ENCODE results near the gene RPS3.
"Not testable (repeated sequence)": the region's sequence is repeated elsewhere in the genome, so short reads cannot be mapped to it uniquely, and the experiment has no call there.

RPS3 gene

DNA sequence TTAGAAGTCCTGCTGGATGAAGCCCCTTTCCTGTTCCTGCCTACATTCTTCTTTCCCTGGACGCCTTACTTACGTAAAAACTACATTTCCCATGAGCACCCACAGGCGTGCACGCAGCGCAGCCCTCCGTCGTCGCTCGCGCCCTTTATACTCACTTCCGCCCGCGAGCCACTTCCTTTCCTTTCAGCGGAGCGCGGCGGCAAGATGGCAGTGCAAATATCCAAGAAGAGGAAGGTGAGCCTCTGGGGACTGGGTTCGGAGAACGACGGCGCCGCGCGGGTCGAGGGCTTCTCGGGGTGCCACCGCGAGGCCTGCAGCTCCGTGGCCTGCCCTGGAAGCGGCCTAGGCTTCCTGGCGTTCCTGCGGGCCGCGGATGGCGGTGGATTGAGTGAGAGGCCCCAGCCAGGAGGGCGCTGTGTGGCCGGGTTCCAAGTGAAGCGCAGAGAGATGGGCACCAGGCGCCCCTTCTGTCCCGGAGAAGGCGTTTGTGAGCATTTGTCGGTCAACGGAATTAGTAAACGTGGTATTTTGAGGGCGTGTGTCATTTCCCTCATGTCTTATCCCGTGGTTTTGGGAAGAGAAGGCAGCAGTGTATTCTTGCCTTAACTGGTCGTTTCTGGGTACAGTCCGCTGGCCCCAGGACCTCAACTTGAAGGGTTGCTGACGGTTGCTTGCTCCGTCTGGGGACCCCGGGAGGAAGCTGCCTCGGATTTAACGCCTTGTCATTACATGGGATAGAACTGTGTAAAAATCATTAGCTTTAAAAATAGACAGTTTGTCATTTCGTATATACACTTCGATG lies at the start of gene RPS3:
Gene RPS3 (plus strand): TSS at position 175 of the 802 bp plus-strand sequence. CDS start 30 bp downstream, at position 205.
- DNase-seq, result peak; percentile 88 to 89

DNA sequence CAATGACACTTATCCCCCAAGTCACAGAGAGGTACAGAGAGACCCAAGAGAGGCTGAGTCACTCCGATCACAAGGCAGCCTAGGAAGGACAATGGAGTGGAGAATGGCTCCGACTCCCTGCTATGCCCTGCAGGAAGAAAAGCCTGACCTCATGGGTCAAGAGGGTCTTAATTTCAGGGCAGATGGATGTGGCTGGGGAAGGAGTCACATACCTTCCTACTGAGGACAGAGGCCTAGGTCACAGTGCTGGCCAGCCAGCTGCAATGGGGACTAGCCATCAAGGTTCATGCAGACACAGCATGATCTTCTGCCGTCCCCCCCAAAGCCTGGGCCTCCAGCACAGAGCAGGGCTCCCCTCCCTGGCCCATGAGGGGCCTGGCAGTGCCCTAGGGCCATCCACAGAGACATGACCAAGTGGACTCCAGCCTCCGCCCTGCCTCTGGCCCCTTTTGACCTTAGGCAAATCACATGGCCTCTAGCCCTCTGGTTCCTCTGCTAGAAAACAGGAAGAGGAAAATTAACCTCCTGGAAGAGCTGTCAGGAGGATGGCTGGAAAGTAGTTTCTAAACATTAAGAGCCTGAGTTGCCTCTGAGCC lies 49.7 kb upstream of the RPS3 start:
- DNase-seq, result no peak

GRCh38 chr11:75350122-75350742 lies 49.1 kb upstream of the RPS3 start:
- no peak for DNase-seq

- peak; percentile 49 to 52 for DNase-seq
These were observed 48.4 kb upstream of the RPS3 start for GRCh38 chr11:75350743-75351540.

GRCh38 chr11:75351541-75351790 lies 47.9 kb upstream of the RPS3 start, which contains the start of gene ARRB1:
ARRB1 (minus strand) TSS chr11:75351661; CDS start chr11:75351607, 54 bp downstream.
- DNase-seq, result no peak

DNA sequence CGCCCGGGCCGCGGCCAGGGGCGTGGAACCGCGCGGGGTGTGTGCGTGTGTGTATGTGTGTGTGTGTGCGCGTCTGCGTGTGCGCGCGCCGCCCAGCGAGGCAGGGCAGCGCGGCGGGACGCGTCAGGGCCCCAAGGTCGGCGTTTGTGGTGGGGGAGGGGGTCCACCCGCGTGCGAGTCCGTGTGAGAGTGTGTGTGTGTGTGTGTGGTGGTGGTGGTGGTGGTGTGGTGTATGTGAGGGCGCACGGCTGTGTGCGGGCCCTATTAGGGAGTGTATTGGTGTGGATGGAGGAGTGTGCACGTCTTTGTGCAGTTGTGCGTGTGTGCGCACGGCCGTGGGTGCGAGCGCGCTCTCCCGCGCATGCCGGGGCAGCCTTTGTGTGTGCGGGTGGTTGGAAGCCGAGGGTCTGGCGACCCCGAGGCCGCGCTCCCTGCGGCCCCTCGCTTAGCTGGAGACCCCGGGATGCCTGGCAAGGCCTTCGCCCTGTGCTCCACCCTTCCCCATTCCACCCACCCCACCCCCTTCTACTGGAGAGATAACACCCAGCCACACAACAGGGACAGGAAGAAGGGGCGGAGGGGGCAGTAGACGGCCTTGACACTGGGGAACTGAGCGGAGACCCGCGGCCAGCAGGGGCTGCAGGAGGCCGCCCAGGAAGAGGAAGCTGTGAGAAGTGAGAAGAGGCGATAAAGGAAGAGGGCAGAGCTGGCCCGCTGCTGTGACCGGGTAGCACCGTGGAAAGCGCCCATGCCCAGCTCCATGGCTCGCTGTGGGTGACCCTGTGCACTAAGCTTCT lies 47.3 kb upstream of the RPS3 start:
- DNase-seq, result peak; percentile 57 to 63

- DNase-seq, result no peak
These were observed 46.6 kb upstream of the RPS3 start for GRCh38 chr11:75352588-75353206.

- no peak for DNase-seq
These were observed 44.3 kb upstream of the RPS3 start for GRCh38 chr11:75355051-75355450.

DNA sequence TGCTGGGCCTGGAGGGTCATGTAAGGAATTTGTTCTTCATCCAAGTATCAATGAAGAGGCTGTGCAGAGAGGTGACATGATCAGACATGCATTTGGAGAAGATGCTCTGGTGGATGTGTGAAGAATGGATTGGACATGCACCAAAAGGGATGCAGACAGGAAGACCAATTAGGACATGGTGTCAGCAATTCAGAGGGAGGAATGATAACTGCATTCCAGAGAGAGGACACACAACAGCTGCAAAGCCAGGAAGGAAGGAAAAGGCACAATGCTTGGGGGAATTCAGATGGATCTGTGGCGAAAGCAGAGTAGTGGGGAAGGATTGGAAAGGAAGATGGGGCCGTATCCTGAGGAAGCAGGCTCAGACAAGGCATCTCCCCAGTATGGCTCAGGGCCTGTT lies 42.7 kb upstream of the RPS3 start:
- no peak for DNase-seq

GRCh38 chr11:75362285-75362684 lies 37.0 kb upstream of the RPS3 start:
- DNase-seq, result not testable (repeated sequence)

DNA sequence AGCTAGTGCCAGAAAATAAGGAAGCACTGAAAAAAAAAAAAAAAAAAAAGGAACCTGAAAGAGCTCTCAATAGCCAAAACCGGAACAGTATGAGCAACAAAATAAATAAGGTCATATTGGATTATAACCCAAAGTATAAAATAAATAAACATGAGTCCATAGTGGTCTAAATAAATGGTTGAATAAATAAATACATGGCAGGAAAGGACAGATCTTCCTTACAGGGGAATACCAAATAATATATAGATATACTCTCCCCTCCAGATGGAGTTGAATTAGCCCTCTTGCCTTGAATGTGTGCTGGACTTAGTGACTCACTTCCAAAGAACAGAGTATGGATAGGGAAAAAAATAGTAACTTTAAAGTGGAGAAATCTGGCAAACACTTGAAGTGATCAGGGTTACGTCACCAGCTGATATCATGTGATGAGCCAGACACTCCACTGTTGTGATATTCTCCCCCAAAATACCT lies 33.6 kb upstream of the RPS3 start:
- no peak for DNase-seq

DNA sequence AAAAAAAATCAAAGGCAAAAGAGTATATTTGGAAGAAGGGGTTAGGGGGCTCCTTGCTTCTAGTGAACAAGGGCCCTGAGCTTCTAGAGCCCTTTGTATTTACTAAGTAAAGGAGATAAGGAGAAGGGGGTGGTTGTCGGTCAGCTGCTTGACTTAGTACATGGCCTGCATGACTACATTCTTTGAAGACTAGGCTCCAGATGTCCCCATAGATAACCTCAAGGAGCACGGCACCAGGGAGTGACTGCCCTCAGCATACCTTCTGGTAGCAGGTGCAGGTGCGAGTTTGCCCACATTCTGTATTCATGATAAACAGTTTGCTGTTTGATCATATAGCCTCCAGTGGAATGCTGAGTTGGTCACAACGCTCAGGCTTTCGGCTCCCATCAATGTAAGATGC lies 32.5 kb upstream of the RPS3 start:
- not testable (repeated sequence) for DNase-seq

DNA sequence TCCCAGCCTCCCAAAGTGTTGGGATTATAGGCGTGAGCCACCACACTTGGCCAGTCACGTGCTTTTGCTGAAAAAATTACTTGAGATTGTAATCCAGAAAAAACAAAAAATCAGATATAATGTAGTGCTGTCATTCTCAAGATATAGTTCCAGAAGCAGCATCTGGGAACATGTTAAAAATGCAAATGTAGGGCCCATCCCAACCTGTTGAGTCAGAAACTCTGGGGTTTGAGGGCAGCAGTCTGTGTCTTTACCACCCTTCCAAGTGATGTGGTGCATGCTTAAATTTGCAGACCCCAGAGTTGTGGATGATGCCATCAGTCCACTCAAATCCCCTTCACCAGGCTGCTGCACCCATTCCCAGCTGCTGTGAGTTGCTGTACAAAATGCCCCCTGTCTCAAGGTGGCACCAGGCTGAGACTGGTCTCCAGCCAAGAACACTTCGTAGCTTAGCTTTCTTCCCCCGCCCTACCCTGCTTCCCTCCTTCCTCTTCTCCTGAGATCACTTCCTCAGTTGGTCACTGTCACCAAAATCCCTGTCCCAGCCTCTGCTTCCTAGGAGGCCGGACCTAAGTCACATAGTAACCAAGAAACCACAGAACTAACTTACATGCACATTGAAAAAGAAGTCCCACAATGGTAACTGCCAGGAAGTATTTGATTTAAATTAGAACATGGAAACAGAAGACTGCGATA lies 29.6 kb upstream of the RPS3 start:
- no peak for DNase-seq

DNA sequence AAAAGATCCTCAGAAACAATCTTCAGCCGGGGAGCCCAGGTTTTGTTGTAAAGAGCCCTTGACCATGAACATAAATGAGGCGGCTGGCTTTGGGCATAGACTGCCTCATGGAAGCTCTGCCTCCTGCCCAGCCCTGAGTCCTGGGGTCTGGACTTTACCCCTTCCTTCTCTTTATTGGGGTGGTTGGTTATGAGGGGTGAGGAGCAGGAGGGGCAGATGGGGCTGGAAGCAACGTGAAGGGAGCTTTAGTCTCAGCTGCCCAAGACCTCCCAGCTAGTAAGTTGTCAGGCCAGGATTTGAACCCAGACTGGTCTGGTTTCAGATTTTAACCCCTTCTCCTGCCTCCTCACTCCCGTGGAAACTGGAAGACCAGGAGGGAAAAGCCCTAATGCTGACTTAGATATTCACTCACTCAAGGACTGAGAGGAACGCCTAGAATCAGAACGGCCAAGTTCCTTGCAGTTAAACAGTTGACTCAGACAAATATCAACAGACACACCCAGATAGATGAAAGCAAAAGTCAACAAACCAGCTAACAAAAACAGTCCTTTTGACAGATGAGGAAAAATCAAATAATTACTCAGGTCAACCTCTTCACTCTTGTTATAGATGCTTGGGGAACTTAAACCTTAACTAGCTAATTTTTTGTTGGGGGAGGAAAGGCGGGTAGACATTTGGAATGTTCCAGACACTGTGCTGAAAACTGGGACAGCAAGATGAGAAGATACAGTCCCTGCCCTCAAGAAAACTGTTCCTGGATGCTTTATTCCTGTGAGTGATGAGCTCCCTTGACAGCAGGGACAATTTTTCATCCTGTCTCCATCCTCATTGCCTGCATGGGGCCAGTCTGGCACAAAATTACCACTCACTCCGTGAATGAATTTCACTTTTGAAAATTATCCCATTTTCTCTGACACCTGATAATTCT lies 27.1 kb upstream of the RPS3 start:
- DNase-seq, result no peak

DNA sequence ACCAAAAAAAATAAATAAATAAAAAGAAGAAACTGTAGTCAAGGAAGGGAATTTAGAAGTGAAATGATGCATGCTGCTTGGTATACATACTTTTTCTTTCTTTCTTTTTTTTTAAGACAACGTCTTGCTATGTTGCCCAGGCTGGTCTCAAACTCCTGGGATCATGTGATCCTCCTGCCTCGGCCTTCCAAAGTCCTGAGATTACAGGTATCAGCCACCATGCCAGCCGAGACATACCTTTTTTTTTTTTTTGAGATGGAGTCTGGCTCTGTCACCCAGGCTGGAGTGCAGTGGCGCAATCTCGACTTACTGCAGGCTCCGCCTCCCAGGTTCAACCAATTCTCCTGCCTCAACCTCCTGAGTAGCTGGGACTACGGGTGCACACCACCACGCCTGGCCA lies 26.1 kb upstream of the RPS3 start:
- no peak for DNase-seq

GRCh38 chr11:75374646-75375045 lies 24.7 kb upstream of the RPS3 start:
- DNase-seq, result no peak

GRCh38 chr11:75375626-75376025 lies 23.7 kb upstream of the RPS3 start:
- DNase-seq, result no peak

DNA sequence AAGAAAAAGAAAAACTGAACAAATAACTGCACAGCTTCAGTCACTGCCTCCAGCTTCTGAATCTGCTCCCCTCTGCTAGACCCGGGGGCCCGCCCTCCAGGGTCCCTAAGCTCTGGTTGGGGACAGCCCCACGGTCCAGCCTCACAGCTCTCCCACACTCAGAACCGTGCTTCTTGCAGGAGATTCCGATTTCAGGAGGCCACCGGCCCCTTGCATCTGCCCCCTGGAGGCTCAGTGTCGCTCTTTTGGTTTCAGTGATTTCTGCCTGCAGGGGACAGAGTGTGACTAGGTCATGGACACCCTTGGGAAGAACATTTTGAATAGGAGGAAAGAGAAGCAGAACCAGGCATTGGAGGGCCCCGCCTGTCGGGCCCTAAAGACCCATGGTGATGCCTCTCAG lies 23.1 kb upstream of the RPS3 start:
- no peak for DNase-seq

- not testable (repeated sequence) for DNase-seq
These were observed 20.5 kb upstream of the RPS3 start for GRCh38 chr11:75378776-75379175.

DNA sequence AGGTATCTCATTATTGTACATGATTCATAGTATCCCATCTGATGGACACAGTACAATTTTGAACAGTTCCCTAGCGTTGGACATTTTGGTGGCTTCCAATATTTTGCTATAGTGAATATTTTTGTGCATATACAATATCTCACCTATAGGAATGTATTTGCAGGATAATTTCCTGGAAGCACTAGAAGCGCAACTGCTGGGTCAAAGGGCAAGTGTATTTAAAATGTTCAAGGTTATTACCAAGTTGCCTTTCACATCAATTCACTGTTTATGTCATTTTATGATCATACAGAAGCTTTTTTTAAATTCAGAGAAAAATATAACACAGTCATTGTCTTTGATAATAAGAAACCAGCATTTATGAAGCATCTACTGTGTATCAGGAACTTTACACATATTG lies 19.1 kb upstream of the RPS3 start:
- DNase-seq, result no peak
